Skeletal muscle tissue (tissue), 4 donors: ENCODE measurements around the gene MAD1L1. TPM values are rescaled to one million over a fixed set of nuclear protein-coding genes. Genes with fewer than 3 reads are reported as not detected.

Experiments used
- H3K27ac ChIP-seq: one replicate; pipeline ENCODE4 v1.7.0; 2013; ENCODE audit warnings: mild to moderate bottlenecking, low read depth, low read length, inconsistent platforms
- H3K27me3 ChIP-seq, 3 donors: one replicate each; pipeline ENCODE4 v1.7.0; 2013; ENCODE audit warnings: low read length in 3 of 3; ENCODE audit not compliant: control insufficient read depth in 3 of 3, insufficient read depth in 3 of 3
- H3K36me3 ChIP-seq, 3 donors: one replicate each; pipeline ENCODE4 v1.7.0; 2013; ENCODE audit warnings: low read length in 3 of 3; ENCODE audit not compliant: control insufficient read depth in 3 of 3, insufficient read depth in 3 of 3
- H3K4me1 ChIP-seq, 3 donors: one replicate each; pipeline ENCODE4 v1.7.0; 2013; ENCODE audit warnings: low read length in 3 of 3, mild to moderate bottlenecking in 3 of 3; ENCODE audit not compliant: control insufficient read depth in 3 of 3, insufficient read depth in 3 of 3
- H3K4me3 ChIP-seq, 3 donors: one replicate each; pipeline ENCODE4 v1.7.0; 2013; ENCODE audit warnings: low read length in 3 of 3
- H3K9ac ChIP-seq, 3 donors: one replicate each; pipeline ENCODE4 v1.7.0; 2013; ENCODE audit warnings: low read length in 3 of 3, mild to moderate bottlenecking in 3 of 3, moderate library complexity in 2 of 3, low read depth in 1 of 3
- H3K9me3 ChIP-seq, 3 donors: one replicate each; pipeline ENCODE4 v1.7.0; 2013; ENCODE audit warnings: low read length in 3 of 3; ENCODE audit not compliant: control insufficient read depth in 3 of 3
- total RNA-seq: library from RNA; depleted of rRNA; stranded (reverse); fragments of >200 nt; gene quantifications from one replicate; pipeline ENCODE4 v1.2.3, GENCODE V29; 2014
- donor health status: Osteomylitis.

Gene MAD1L1
- total RNA-seq, 1 donor from 2014 or later = 42.3 TPM

- Histone ChIP-seq H3K27ac (no peak overlapping the region), H3K4me1 (peaks cover 4 to 18% (median 15%) of the 10 kb centered on the region in 3 donors), H3K9ac (no peak overlapping the region), H3K27me3 (no peaks in the 10 kb centered on the region), H3K4me3 (no peak overlapping the region), H3K36me3 (no peaks in the 10 kb centered on the region), H3K9me3 (no peaks in the 10 kb centered on the region)
Observed at GRCh38 chr7:1854866-1855724, 377.6 kb downstream of the MAD1L1 start.

DNA sequence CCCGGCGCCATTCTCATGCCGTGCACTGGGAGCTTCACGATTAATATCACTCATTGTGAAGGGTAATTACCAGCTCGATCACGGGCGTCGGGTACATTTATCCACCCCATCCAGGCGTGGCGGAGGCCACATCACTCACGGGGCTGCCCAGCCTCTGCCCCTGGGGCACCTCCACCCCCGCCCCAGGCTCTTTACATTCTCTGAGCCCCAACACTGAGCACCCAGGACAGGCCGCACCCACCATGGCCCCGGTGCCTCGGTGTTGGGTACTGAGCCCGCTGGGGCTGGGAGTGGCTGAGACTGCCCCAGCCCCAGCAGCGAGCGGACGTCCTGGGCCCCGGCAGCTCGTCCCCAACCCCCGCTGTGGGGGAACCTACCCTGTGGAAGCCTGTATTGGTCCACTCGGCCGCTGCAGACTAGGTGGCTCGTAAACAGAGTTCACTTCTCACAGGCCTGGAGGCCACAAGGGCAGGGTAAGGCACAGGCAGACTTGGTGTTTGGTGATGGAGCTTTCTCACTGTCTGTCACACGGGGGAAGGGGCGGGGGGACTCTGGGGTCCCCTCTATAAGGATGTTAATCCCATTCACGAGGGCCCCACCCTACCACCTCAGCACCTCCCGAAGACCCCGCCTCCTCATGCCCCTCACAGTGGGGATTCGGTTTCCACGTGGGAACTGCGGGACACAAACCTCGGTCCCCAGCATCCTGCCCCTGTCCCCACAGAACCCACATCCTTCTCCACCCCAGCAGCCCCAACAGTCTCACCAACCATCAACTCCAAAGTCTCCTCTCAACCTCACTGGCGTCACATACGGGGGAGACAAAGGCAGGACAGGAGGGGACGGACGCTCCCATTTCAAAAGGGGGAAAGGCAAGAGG is 378.5 kb downstream of the MAD1L1 start:
- no peak overlapping the region for H3K4me3 ChIP-seq
- no peak overlapping the region for H3K27ac ChIP-seq
- peaks cover 4 to 18% (median 15%) of the 10 kb centered on the region in 3 donors for H3K4me1 ChIP-seq
- H3K36me3 ChIP-seq = no peaks in the 10 kb centered on the region
- peak overlapping the region in 1 of 3 donors; percentile 54 for H3K9ac ChIP-seq
- H3K9me3 ChIP-seq = no peaks in the 10 kb centered on the region
- no peaks in the 10 kb centered on the region for H3K27me3 ChIP-seq

DNA sequence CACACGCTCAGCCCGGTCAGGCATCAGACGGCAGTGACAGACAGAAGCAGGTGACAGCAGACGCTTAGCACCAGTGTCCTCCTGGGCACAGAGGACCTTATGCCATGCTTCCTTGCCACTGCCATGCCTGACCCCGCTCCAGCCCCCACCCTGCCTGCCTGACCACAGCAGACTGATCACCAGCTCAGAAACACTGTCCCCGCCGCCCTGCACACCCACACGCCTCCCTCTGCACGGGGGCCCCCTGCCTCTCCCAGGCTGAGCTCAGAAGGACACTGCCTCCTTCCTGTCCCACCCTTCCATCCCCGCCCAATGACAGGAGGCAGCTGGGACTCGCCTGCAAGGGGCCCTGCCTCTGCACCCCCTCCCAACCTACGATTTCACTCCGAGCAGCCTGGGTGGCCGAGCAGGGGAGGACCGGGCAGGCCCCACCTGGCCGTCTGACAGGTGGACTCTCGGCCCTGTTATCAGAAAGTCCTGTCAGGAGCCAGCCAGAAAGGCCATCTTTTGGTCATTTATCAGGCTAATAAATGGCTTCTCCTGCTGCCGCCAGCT is 379.2 kb downstream of the MAD1L1 start:
- H3K9ac ChIP-seq = peak overlapping the region in 1 of 3 donors; percentile 54
- no peak overlapping the region for H3K27ac ChIP-seq
- peak overlapping the region in 1 of 3 donors; percentile 22 for H3K4me3 ChIP-seq
- no peaks in the 10 kb centered on the region for H3K9me3 ChIP-seq
- H3K4me1 ChIP-seq = peaks cover 4 to 18% (median 15%) of the 10 kb centered on the region in 3 donors
- no peaks in the 10 kb centered on the region for H3K27me3 ChIP-seq
- no peaks in the 10 kb centered on the region for H3K36me3 ChIP-seq

DNA sequence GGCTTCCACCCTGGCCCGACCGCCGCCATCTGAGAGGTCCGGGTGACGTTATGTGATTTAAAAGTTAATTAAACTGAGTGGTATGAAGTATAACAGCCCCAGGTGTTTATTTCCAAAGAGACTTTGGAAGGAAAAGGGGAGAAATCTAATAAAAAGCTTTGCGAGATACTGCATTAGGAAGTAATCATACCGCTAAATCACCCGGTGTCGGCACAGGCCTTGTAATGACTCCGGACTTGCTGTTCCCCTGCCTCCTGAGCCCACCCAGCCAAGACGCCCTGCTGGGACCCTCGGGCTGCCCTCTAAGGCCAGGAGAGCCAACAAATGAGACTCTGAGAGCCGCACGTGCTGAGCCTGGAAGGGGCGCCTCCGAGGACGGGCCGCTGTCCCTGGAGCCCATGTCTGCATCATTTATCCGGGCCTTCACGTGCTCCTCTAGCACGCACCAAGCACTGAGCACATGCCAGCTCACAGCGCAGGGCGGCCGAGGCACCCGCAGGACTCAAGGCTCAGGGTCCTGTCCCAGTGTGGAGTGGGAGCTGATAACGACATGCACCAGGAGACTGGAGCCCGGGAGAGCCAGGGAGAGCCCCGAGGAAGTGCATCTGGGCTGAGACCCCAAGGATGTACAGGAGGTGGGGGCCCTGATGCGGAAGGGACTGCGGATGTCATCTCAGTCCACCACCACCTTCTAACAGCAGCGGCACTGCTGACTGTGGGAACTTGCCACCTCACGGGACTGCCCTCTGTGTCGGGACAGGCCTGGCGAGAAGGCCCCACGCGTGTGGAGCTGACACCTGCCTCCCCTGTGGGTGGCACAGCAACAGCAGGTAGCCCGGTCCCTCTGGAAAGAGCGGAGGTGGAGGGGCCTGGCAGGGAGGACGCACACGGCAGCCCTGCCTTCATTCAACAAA is 380.0 kb downstream of the MAD1L1 start:
- H3K36me3 ChIP-seq = no peaks in the 10 kb centered on the region
- H3K9ac ChIP-seq = peak overlapping the region in 2 of 3 donors; percentile 33 to 54
- no peaks in the 10 kb centered on the region for H3K27me3 ChIP-seq
- no peak overlapping the region for H3K27ac ChIP-seq
- peak overlapping the region in 1 of 3 donors; percentile 22 for H3K4me3 ChIP-seq
- no peaks in the 10 kb centered on the region for H3K9me3 ChIP-seq
- peaks cover 4 to 18% (median 15%) of the 10 kb centered on the region in 3 donors for H3K4me1 ChIP-seq

GRCh38 chr7:1851721-1852516 is 380.8 kb downstream of the MAD1L1 start:
- Histone ChIP-seq H3K4me3 (no peak overlapping the region), H3K9ac (peak overlapping the region in 1 of 3 donors; percentile 54), H3K4me1 (peaks cover 4 to 18% (median 15%) of the 10 kb centered on the region in 3 donors), H3K27me3 (no peaks in the 10 kb centered on the region), H3K9me3 (no peaks in the 10 kb centered on the region), H3K36me3 (no peaks in the 10 kb centered on the region), H3K27ac (no peak overlapping the region)

DNA sequence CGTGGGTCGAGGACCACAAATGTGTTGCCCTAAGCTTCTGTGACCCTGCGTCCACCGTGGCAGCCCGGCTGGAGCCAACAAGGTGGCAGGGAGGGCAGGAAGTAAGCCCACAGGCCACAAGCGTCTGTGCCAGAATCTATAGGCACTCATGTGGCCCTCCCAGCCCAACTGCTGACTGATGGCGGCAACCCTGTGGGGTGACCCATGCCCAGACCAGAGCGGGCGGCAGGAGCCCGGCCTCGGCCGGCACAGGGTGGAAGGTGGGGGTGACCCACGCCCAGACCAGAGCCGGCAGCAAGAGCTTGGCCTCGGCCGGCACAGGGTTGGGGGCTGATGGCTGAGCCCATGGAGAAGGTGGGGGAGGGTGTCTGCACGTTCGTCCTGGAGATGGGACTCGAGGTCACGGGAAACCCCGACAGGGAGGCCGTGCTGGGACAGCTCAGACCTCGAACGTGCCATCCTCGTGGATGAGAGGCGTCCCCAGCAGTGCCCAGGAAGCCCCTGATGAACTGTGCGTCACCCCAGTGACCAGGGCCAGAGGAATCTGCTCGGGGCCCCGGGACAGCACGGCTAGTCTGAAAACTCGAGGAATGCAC is 381.7 kb downstream of the MAD1L1 start:
- Histone ChIP-seq H3K9ac (peak overlapping the region in 1 of 3 donors; percentile 54), H3K4me3 (no peak overlapping the region), H3K27ac (no peak overlapping the region), H3K9me3 (no peaks in the 10 kb centered on the region), H3K36me3 (peaks cover 0 to 2% (median 0%) of the 10 kb centered on the region in 3 donors), H3K27me3 (no peaks in the 10 kb centered on the region), H3K4me1 (peaks cover 4 to 18% (median 15%) of the 10 kb centered on the region in 3 donors)

- Histone ChIP-seq H3K27me3 (no peaks in the 10 kb centered on the region), H3K9ac (no peak overlapping the region), H3K36me3 (peaks cover 0 to 2% (median 0%) of the 10 kb centered on the region in 3 donors), H3K4me1 (peaks cover 4 to 18% (median 15%) of the 10 kb centered on the region in 3 donors), H3K9me3 (no peaks in the 10 kb centered on the region), H3K27ac (no peak overlapping the region), H3K4me3 (no peak overlapping the region)
Observed at GRCh38 chr7:1850111-1850975, 382.4 kb downstream of the MAD1L1 start.
